Measurements from ENCODE around the gene TARDBP. TPM values are rescaled to one million over a fixed set of nuclear protein-coding genes. Genes with fewer than 3 reads are reported as not detected.

Gene TARDBP
- total RNA-seq, 1 donor from 2014 or later = 253 TPM

DNA sequence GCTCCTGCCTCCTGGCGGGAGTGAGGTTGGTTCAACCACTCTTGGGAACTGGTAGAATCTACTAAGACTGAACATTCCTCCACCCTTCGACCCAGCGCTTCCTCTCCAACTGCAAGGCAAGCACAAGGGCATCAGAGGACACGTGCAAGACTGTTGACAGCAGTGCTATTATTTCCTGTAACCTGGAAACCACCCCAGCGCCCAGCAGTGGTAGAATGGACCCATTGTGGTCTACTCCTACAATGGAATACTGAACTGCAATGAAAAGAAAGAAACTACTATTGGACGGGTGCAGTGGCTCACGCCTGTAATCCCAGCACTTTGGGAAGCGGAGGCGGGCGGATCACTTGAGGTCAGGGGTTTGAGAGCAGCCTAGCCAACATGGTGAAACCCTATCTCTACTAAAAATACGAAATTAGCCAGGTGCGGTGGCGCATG, 33.0 kb upstream of the TARDBP start:
- Mint-ChIP-seq H3K4me1 (peaks cover 66% of the 10 kb centered on the region), H3K27me3 (ENCODE audit: low read depth) (no peaks in the 10 kb centered on the region), H3K9me3 (no peaks in the 10 kb centered on the region), H3K4me3 (peak overlapping the region; percentile 70), H3K36me3 (ENCODE audit: low read depth) (no peaks in the 10 kb centered on the region), H3K27ac (ENCODE audit: unreplicated experiment) (peak overlapping the region; percentile 64)
- TF ChIP-seq, protein P1, sequence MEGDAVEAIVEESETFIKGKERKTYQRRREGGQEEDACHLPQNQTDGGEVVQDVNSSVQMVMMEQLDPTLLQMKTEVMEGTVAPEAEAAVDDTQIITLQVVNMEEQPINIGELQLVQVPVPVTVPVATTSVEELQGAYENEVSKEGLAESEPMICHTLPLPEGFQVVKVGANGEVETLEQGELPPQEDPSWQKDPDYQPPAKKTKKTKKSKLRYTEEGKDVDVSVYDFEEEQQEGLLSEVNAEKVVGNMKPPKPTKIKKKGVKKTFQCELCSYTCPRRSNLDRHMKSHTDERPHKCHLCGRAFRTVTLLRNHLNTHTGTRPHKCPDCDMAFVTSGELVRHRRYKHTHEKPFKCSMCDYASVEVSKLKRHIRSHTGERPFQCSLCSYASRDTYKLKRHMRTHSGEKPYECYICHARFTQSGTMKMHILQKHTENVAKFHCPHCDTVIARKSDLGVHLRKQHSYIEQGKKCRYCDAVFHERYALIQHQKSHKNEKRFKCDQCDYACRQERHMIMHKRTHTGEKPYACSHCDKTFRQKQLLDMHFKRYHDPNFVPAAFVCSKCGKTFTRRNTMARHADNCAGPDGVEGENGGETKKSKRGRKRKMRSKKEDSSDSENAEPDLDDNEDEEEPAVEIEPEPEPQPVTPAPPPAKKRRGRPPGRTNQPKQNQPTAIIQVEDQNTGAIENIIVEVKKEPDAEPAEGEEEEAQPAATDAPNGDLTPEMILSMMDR (conservative IDR thresholded peaks at IDR 0.05) = no peak
- peak; percentile 54 for DNase-seq (ENCODE audit: low read depth, low spot score)

DNA sequence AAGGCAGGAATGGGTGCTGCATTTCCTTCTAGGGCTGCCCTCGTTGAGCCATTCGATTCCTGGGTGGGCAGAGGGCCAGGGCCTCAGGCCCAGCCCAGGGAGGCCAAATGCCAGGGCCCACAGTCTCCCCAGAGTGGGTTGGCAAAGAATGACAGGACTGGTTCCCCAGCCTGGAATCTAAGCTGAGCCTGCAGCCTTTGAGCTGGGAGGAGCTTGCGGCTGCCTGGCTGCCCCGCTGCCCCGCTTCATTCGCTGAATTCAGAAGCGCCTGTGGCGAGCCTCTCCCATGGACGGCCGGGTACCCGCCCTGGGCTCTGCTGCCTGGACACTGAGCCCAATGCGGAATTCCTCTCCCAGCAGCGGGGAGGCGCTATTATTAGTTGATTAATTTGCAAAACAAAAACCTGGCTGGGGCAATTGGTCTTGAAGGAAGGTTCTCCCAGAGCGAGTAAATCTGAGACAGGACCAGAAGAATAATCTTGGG, 32.3 kb upstream of the TARDBP start:
- H3K4me1 Mint-ChIP-seq = peaks cover 64% of the 10 kb centered on the region
- no peaks in the 10 kb centered on the region for H3K36me3 Mint-ChIP-seq (ENCODE audit: low read depth)

DNA sequence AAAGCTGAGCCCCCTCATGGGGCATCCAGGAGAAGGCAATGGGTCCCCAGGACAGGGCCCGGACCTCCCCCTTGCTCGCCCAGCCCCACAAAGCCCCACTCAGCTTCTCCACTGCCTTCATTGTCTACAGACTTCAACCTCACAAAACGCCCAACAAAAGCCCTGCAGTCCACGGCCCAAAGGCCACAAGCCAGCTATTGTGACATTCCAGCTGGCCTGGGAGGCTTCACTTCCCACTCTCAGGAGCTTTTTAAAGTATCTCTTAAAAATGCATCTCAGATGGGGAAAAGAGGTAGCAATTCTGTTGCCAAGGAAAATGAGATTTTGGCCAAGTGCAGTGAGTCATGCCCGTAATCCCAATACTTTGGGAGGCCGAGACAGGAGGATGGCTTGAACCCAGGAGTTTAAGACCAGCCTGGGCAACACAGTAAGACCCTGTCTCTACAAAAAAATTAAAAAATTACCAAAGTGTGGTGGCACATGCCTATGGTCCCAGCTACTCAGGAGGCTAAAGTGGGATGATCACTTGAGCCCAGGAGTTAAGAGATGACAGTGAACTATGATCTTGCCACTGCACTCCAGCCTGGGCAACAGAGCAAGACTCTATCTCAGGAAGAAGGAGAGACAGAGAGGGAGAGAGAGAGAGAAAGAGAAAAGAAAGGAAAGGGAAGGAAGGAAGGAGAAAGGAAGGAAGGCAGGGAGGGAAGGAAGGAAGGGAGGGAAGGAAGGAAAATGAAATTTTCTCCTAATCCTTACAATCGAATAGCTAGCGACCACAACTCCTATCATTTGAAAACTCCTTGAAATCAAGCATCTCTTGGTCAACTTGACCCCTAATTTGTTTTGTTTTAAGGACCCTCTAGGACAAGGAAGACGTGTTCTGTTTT, 31.4 kb upstream of the TARDBP start:
- H3K27ac Mint-ChIP-seq (ENCODE audit: unreplicated experiment) = peak overlapping the region; percentile 95

More for the DNA sequence above, 32.3 kb upstream of the TARDBP start:
- TF ChIP-seq, protein P1 (conservative IDR thresholded peaks at IDR 0.05) = peak; percentile 56
- peak overlapping the region; percentile 95 for H3K27ac Mint-ChIP-seq (ENCODE audit: unreplicated experiment)
- DNase-seq (ENCODE audit: low read depth, low spot score) = peak; percentile 63
- H3K9me3 Mint-ChIP-seq = no peaks in the 10 kb centered on the region
- H3K4me3 Mint-ChIP-seq = peak overlapping the region; percentile 70
- H3K27me3 Mint-ChIP-seq (ENCODE audit: low read depth) = no peaks in the 10 kb centered on the region

DNA sequence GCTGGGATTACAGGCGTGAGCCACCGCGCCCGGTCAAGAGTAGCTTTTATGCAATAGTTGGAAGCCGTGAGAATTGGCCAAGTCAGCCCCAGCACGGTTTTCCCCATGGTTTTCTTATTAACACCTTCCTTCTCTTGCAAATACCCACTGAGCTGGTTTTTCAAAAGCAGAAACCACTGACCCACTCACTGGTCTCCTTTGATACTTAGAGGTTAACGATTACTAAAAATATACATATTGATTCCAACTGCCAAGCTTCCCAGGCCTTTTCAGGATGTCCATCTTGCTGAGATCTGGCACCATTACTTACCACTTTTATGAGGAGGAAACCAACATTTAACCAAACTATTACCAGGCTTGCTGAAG, 25.9 kb upstream of the TARDBP start:
- DNase-seq (ENCODE audit: low read depth, low spot score) = no peak
- Mint-ChIP-seq H3K36me3 (ENCODE audit: low read depth) (no peaks in the 10 kb centered on the region), H3K4me3 (no peak overlapping the region), H3K9me3 (no peaks in the 10 kb centered on the region), H3K4me1 (peaks cover 20% of the 10 kb centered on the region), H3K27ac (ENCODE audit: unreplicated experiment) (no peak overlapping the region), H3K27me3 (ENCODE audit: low read depth) (no peaks in the 10 kb centered on the region)
- TF ChIP-seq, protein P1 (conservative IDR thresholded peaks at IDR 0.05) = no peak

More for the DNA sequence above, 31.4 kb upstream of the TARDBP start:
- DNase-seq (ENCODE audit: low read depth, low spot score) = peak; percentile 43
- no peaks in the 10 kb centered on the region for H3K27me3 Mint-ChIP-seq (ENCODE audit: low read depth)
- peaks cover 56% of the 10 kb centered on the region for H3K4me1 Mint-ChIP-seq
- TF ChIP-seq, protein P1 (conservative IDR thresholded peaks at IDR 0.05) = no peak
- H3K9me3 Mint-ChIP-seq = no peaks in the 10 kb centered on the region
- no peaks in the 10 kb centered on the region for H3K36me3 Mint-ChIP-seq (ENCODE audit: low read depth)
- H3K4me3 Mint-ChIP-seq = peak overlapping the region; percentile 70

DNA sequence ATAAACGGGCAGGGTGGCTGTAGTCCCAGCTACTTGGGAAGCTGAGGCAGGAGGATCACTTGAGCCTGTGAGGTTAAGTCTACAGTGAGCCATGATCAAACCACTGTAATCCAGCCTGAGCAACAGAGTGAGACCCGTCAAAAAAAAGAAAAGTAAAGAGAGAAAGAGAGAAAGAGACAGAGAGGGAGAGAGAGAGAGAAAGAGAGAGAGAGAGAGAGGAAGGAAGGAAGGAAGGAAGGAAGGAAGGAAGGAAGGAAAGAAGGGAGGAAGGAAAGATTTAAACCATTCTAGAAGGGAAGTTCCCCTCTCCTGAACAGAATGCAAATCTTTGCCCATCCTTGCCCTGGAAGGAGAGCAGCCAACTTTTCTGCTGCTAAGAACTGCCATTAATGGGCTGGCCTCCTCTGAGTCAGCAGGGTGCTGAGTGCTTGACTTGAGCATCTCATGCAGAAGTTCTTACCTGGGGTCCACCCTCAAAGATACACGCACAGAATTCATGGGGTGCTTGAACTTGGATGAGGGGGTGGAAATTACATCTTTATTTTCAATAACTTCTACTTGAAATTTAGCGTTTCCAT, 24.5 kb upstream of the TARDBP start:
- TF ChIP-seq, protein P1 (conservative IDR thresholded peaks at IDR 0.05) = no peak
- no peak for DNase-seq (ENCODE audit: low read depth, low spot score)
- H3K4me3 Mint-ChIP-seq = no peak overlapping the region
- H3K36me3 Mint-ChIP-seq (ENCODE audit: low read depth) = no peaks in the 10 kb centered on the region
- no peak overlapping the region for H3K27ac Mint-ChIP-seq (ENCODE audit: unreplicated experiment)
- H3K4me1 Mint-ChIP-seq = peaks cover 12% of the 10 kb centered on the region
- no peaks in the 10 kb centered on the region for H3K9me3 Mint-ChIP-seq
- H3K27me3 Mint-ChIP-seq (ENCODE audit: low read depth) = no peaks in the 10 kb centered on the region

All from neural crest cell (in vitro differentiated cells).